WI38 (cell line): Measurements from ENCODE around the gene INO80E.
"Not testable (repeated sequence)": the region's sequence is repeated elsewhere in the genome, so short reads cannot be mapped to it uniquely, and the experiment has no call there.

Experiments used
- H3K4me3 ChIP-seq: 2 replicates; pipeline ENCODE4 v1.5.1; 2011; ENCODE audit warnings: low read depth, mild to moderate bottlenecking, control low read depth, low read length
- TF ChIP-seq, protein P1 (sequence below): IDR thresholded peaks from 2 replicates; pipeline ENCODE4 v1.5.1; 2012; ENCODE audit warnings: low read depth, mild to moderate bottlenecking, control low read depth, low read length

Gene INO80E, protein sequence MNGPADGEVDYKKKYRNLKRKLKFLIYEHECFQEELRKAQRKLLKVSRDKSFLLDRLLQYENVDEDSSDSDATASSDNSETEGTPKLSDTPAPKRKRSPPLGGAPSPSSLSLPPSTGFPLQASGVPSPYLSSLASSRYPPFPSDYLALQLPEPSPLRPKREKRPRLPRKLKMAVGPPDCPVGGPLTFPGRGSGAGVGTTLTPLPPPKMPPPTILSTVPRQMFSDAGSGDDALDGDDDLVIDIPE

DNA sequence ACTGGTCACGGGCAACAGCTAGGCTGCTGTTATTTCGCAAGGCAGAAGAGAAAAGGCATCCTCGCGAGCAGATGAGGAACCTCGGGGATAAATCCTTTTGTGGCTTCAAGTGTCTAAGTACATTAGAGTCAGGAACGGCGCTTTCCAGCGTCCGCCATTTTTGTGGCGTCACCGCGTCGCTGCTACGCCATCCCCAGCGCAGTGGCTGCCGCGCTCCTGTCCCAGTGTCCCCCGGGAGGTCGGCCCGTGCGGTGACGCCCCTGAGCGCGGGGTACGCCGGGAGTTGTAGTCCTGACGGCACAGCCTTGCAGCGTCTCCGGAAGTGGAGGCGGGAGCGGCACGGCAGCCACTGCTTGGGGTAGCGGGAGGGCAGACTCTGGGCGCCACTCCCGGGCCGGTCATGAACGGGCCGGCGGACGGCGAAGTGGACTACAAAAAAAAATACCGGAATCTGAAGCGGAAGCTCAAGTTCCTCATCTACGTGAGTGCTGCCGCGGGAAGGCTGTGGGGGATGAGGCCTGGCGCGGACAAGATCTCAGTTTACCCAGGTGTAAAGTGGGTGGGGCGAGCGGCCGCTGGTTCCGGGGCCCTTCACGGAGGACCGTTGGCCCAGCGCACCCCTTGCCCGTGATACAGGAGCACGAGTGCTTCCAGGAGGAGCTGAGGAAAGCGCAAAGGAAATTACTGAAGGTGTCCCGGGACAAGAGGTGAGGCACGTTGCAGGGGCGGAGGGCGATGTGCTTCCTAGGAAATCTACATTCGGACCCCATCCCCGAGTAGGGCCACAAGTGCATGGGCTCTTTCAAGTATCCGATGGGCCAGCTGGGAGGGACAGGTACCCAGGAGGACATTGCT is at the start of gene INO80E:
Gene INO80E (plus strand): TSS at position 331 of the 855 bp plus-strand sequence. CDS start 70 bp downstream, at position 401.
- TF ChIP-seq, protein P1, sequence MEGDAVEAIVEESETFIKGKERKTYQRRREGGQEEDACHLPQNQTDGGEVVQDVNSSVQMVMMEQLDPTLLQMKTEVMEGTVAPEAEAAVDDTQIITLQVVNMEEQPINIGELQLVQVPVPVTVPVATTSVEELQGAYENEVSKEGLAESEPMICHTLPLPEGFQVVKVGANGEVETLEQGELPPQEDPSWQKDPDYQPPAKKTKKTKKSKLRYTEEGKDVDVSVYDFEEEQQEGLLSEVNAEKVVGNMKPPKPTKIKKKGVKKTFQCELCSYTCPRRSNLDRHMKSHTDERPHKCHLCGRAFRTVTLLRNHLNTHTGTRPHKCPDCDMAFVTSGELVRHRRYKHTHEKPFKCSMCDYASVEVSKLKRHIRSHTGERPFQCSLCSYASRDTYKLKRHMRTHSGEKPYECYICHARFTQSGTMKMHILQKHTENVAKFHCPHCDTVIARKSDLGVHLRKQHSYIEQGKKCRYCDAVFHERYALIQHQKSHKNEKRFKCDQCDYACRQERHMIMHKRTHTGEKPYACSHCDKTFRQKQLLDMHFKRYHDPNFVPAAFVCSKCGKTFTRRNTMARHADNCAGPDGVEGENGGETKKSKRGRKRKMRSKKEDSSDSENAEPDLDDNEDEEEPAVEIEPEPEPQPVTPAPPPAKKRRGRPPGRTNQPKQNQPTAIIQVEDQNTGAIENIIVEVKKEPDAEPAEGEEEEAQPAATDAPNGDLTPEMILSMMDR: no peak
- H3K4me3 ChIP-seq: peak within 1 kb of the TSS; percentile 95

DNA sequence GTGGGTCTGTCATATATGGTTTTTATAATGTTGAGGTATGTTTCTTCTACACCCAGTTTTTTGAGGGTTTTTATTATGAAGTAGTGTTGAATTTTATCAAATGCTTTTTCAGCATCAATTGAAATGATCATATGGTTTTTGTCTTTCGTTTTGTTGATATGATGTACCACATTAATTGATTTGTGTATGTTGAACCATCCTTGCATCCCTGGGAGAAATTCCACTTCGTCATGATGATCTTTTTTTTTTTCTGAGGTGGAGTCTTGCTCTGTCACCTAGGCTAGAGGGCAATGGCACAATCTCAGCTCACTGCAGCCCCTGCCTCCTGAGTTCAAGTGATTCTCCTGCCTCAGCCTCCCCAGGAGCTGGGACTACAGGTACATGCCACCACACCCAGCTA is 48.1 kb upstream of the INO80E start:
- H3K4me3 ChIP-seq: no peak overlapping the region
- TF ChIP-seq, protein P1: no peak

DNA sequence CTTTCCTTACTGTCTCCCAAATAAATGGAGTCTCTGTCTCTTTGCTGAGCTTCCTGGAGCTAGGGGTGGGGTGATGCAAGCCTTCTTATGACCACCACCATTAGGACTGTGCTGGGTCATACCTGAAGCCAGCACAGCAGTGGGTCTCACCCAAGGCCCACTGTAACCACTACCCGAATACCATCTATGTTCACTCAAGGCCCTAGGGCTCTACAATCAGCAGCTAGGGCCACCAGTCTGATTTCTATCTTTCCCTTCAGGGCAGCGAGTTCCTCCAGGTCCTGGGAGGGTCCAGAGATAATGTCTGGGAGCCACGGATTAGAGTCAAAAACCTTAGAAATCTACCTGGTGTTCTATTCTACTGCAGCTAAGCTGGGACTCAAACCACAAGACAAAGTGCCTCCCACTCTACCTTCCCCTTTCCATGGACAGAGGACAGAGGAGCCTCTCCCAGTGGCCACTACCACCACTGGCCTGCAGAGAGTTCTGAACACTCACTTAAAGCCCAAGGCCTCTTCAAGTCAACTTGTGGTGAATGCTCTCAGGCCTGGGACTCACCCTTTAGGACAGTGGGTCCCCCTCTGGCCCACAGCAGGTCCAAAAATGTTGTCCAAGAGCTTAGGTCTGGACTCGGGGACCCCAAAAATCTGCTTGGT is 45.1 kb upstream of the INO80E start:
- TF ChIP-seq, protein P1: no peak
- H3K4me3 ChIP-seq: no peak overlapping the region

DNA sequence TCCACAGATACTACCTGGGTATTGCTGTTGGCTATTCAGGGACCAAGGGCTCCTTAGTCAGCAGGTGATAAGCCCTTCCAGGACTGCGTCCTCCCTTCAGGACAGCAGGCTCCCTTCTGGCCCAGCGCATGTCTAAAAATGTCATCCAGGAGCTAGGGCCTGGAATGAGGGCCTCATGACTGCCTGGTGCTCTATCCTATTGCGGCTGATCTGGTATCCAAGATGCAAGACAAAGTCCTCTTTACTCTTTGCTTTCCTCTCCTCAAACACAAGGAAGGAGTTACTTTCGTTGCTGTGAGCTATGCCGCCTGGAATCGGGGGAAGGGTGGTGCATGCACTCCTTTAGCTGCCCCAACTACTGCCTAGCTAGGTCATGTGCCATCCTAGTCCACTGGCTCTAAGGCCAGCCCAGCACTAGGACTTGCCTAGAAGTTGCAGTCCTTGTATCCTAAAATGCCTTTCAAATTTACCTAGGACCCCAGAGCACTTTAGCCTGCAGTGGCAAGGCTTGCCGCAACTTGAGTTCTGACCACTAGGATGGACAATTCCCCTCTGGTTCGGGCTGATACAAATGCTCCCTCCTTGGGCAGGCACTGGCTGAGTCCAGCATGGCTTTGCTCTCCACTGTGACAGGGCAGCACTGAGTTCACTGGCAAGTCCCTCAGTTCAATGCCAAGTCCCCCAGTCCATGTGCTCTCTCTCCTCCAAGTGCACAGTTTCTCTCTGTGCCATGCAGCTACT is 44.2 kb upstream of the INO80E start:
- no peak overlapping the region for H3K4me3 ChIP-seq
- TF ChIP-seq, protein P1: no peak

DNA sequence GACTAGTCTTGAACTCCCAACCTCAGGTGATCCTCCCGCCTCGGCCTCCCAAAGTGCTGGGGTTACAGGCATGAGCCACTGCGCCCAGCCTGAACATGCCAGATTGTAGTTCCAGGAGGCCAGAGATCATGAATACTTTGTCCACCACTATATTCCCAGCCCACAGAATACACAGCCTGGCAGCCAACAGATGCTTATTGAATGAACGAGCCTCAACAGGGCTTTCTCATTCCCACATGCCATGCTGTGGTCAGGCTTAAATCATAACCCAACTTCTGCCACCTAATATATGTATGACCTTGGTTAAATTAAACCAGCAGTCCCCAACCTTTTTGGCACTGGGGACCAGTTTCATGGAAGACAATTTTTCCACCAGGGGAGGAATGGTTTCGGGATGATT is 37.3 kb upstream of the INO80E start:
- TF ChIP-seq, protein P1: no peak
- no peak overlapping the region for H3K4me3 ChIP-seq

DNA sequence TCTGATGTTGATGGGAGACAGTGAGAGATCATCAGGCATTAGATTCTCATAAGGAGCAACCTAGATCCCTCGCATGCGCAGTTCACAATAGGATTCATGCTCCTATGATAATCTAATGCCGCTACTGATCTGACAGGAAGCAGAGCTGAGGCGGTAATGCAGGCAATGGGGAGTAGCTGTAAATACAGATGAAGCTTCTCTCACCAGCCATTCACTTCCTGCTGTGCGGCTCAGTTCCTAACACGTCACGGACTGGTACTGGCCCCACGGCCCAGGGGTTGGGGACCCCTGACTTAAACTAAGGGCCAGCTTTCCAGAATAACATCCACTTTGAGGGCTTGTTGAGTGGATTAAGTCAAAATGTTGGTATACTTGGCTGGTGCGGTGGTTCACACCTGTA is 36.7 kb upstream of the INO80E start:
- TF ChIP-seq, protein P1: no peak
- H3K4me3 ChIP-seq: no peak overlapping the region

DNA sequence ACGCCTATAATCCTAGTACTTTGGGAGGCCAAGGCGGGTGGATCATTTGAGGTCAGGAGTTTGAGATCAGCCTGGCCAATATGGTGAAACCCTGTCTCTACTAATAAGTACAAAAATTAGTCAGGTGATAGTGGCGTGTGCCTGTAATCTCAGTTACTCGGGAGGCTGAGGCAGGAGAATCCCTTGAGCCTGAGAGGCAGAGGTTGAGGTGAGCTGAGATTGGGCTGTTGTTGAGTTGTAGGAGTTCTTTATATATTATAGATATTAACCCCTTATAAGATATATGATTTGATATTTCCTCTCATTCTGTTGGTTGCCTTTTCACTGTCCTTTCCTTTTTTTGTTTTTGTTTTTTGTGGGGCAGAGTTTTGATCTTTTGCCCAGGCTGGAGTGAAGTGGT is 36.2 kb upstream of the INO80E start:
- H3K4me3 ChIP-seq: not testable (repeated sequence)
